HepG2 (cell line): Measurements from ENCODE around the gene TRUB1. TPM values are rescaled to one million over a fixed set of nuclear protein-coding genes. Genes with fewer than 3 reads are reported as not detected.

Experiments
- ARID2 ChIP-seq: sonication (generic); formaldehyde crosslinking; IDR thresholded peaks from 2 replicates; pipeline ENCODE4 v1.8.1; 2022; ENCODE audit warnings: mild to moderate bottlenecking, missing genetic modification reagents, borderline replicate concordance
- BCL6 ChIP-seq: IDR thresholded peaks from 2 replicates; pipeline ENCODE4 v1.6.1; 2016; ENCODE audit warnings: missing genetic modification reagents, missing compliant biosample characterization
- BHLHE40 ChIP-seq: IDR thresholded peaks from 2 replicates; pipeline ENCODE4 v1.6.1; 2011; ENCODE audit warnings: low read length, improper control_type of control experiment
- CEBPB ChIP-seq: IDR thresholded peaks from 2 replicates; pipeline ENCODE4 v1.6.1; 2011; ENCODE audit warnings: low read depth, low read length, improper control_type of control experiment, borderline replicate concordance
- ELF1 ChIP-seq: sonication (generic); formaldehyde crosslinking; IDR thresholded peaks from 2 replicates; pipeline ENCODE4 v1.4.0; 2020; ENCODE audit warnings: missing genetic modification reagents
- ETS1 ChIP-seq: sonication (generic); formaldehyde crosslinking; IDR thresholded peaks from 2 replicates; pipeline ENCODE4 v1.4.0; 2020; ENCODE audit warnings: missing genetic modification reagents
- FOXC1 ChIP-seq: sonication (generic); formaldehyde crosslinking; IDR thresholded peaks from 2 replicates; pipeline ENCODE4 v1.8.0; 2022; ENCODE audit warnings: mild to moderate bottlenecking, missing genetic modification reagents, borderline replicate concordance
- GPN1 ChIP-seq: sonication (generic); formaldehyde crosslinking; IDR thresholded peaks from 2 replicates; pipeline ENCODE4 v1.5.1; 2020; ENCODE audit warnings: missing genetic modification reagents, borderline replicate concordance
- HDAC2 ChIP-seq: sonication (generic); formaldehyde crosslinking; IDR thresholded peaks from 2 replicates; pipeline ENCODE4 v1.4.0; 2020; ENCODE audit warnings: missing genetic modification reagents
- KAT8 ChIP-seq: IDR thresholded peaks from 2 replicates; pipeline ENCODE4 v1.6.1; 2016; ENCODE audit warnings: missing genetic modification reagents, missing compliant biosample characterization
- KLF11 ChIP-seq: IDR thresholded peaks from 2 replicates; pipeline ENCODE4 v1.6.1; 2016; ENCODE audit warnings: missing compliant biosample characterization
- KLF15 ChIP-seq: sonication (generic); formaldehyde crosslinking; IDR thresholded peaks from 2 replicates; pipeline ENCODE4 v1.8.1; 2023; ENCODE audit warnings: borderline replicate concordance, mild to moderate bottlenecking, inconsistent platforms, missing genetic modification reagents, mixed read lengths
- MAFF ChIP-seq: IDR thresholded peaks from 2 replicates; pipeline ENCODE4 v1.6.1; 2011; ENCODE audit warnings: low read depth, low read length, improper control_type of control experiment
- MED13 ChIP-seq: sonication (generic); formaldehyde crosslinking; IDR thresholded peaks from 2 replicates; pipeline ENCODE4 v1.5.0; 2020; ENCODE audit warnings: missing genetic modification reagents
- MEIS2 ChIP-seq: sonication (generic); formaldehyde crosslinking; IDR thresholded peaks from 2 replicates; pipeline ENCODE4 v1.9.0; 2021; ENCODE audit warnings: mild to moderate bottlenecking, missing genetic modification reagents
- MNT ChIP-seq: fragments of 450-650 bp; IDR thresholded peaks from 2 replicates; pipeline ENCODE4 v1.6.1; 2016
- POLR2A ChIP-seq, 2 experiments: IDR thresholded peaks; 2 replicates each; pipeline ENCODE4 v1.6.1; 2011; ENCODE audit warnings: low read depth in 2 of 2, low read length in 2 of 2, mild to moderate bottlenecking in 1 of 2, moderate library complexity in 1 of 2; ENCODE audit not compliant: insufficient read depth in 1 of 2
- RBAK ChIP-seq: sonication (generic); formaldehyde crosslinking; IDR thresholded peaks from 2 replicates; pipeline ENCODE4 v1.5.1; 2020; ENCODE audit warnings: mild to moderate bottlenecking, missing genetic modification reagents
- SOX13 ChIP-seq, 3 experiments: fragments of 450-650 bp in 1 of 3; sonication (generic) in 1 of 3; formaldehyde crosslinking in 1 of 3; IDR thresholded peaks in 2 of 3; conservative IDR thresholded peaks in 1 of 3; 2 replicates each; pipeline versions ENCODE4 v1.5.0 to v1.6.1; 2016 to 2020; ENCODE audit warnings: antibody characterized with exemption in 1 of 3, mild to moderate bottlenecking in 1 of 3, missing compliant biosample characterization in 1 of 3, missing genetic modification reagents in 1 of 3, moderate library complexity in 1 of 3
- TOE1 ChIP-seq: sonication (generic); formaldehyde crosslinking; IDR thresholded peaks from 2 replicates; pipeline ENCODE4 v1.4.0; 2020; ENCODE audit warnings: mild to moderate bottlenecking, missing genetic modification reagents
- TP53 ChIP-seq: sonication (generic); formaldehyde crosslinking; conservative IDR thresholded peaks from 2 replicates; pipeline ENCODE4 v1.4.0; 2020; ENCODE audit warnings: missing genetic modification reagents
- TRAFD1 ChIP-seq: sonication (generic); formaldehyde crosslinking; IDR thresholded peaks from 2 replicates; pipeline ENCODE4 v1.5.1; 2020; ENCODE audit warnings: missing genetic modification reagents, mild to moderate bottlenecking, borderline replicate concordance
- ZFP82 ChIP-seq: sonication (generic); formaldehyde crosslinking; IDR thresholded peaks from 2 replicates; pipeline ENCODE4 v1.5.1; 2020; ENCODE audit warnings: mild to moderate bottlenecking, missing genetic modification reagents, borderline replicate concordance
- ZNF292 ChIP-seq: sonication (generic); formaldehyde crosslinking; IDR thresholded peaks from 2 replicates; pipeline ENCODE4 v1.8.1; 2022; ENCODE audit warnings: mild to moderate bottlenecking, low read depth, missing genetic modification reagents, borderline replicate concordance
- ZNF543 ChIP-seq: sonication (generic); formaldehyde crosslinking; IDR thresholded peaks from 2 replicates; pipeline ENCODE4 v1.4.0; 2020; ENCODE audit warnings: mild to moderate bottlenecking, missing genetic modification reagents
- ZNF576 ChIP-seq: sonication (generic); formaldehyde crosslinking; IDR thresholded peaks from 2 replicates; pipeline ENCODE4 v1.4.0; 2020; ENCODE audit warnings: mild to moderate bottlenecking, missing genetic modification reagents
- ZNF629 ChIP-seq: sonication (generic); formaldehyde crosslinking; conservative IDR thresholded peaks from 2 replicates; pipeline ENCODE4 v1.5.0; 2020; ENCODE audit warnings: missing genetic modification reagents
- polyA plus RNA-seq, 8 experiments: library from polyadenylated mRNA; depleted of rRNA in 3 of 8; stranded (reverse) in 7 of 8; unstranded in 1 of 8; fragments of >200 nt; fragmentation: Illumina TruSeq in 4 of 8; extraction: Trizol in 4 of 8; gene quantifications; 2 replicates each; pipeline versions ENCODE4 v1.2.1 to v1.2.3, GENCODE V29; 2011 to 2016; ENCODE audit warnings: low read depth in 4 of 8, missing spikeins in 1 of 8, mixed read lengths in 1 of 8; ENCODE audit not compliant: insufficient read depth in 1 of 8
- total RNA-seq, 5 experiments: library from RNA; depleted of rRNA; stranded (reverse); fragments of >200 nt; fragmentation: Illumina TruSeq; extraction: Trizol; gene quantifications; 2 replicates each; pipeline ENCODE4 v1.2.3, GENCODE V29; 2016; ENCODE audit warnings: low read depth in 1 of 5

The TRUB1 gene
- total and polyA plus RNA-seq, 2 of the 13 experiments (the other 11 are each of a cell fraction or from before 2014, with no cell fraction given): 10.6 to 38.9 TPM

GRCh38 chr10:114937962-114938855 is at the start of gene TRUB1 (continued):
- TF ChIP-seq MNT (no peak), ZNF629 (CRISPR knock-in tag) (no peak), FOXC1 (CRISPR knock-in tag) (no peak), BHLHE40 (no peak), ELF1 (CRISPR knock-in tag) (peak; percentile 100), ETS1 (CRISPR knock-in tag) (no peak), GPN1 (no peak), POLR2A (IDR thresholded peaks at IDR 0.05; ENCODE audit: insufficient read depth in 1 of 2, low read depth in 2 of 2, low read length in 2 of 2) (peak; percentile 89 to 92), KLF15 (CRISPR knock-in tag) (no peak), ZFP82 (CRISPR knock-in tag) (no peak), MED13 (CRISPR knock-in tag) (no peak), TOE1 (CRISPR knock-in tag) (no peak), KAT8 (peak; percentile 98), TP53 (CRISPR knock-in tag) (peak; percentile 66; the same call in 1 of the 2 replicates), ZNF576 (no peak), HDAC2 (CRISPR knock-in tag) (peak; percentile 76; the same call in 1 of the 2 replicates), ZNF543 (CRISPR knock-in tag) (0 out of 2 replicates have a peak, but pooled peaks have one; percentile 21), KLF11 (no peak), ZNF292 (no peak), SOX13 (IDR thresholded peaks at IDR 0.05) (no peak), SOX13 (CRISPR knock-in tag; conservative IDR thresholded peaks at IDR 0.05 in 1 of 2, IDR thresholded peaks at IDR 0.05 in 1 of 2) (peak in 1 of 2 experiments; percentile 54; a peak in 1 of 4 replicates), BCL6 (no peak), MAFF (no peak), RBAK (CRISPR knock-in tag) (no peak), ARID2 (CRISPR knock-in tag) (no peak), CEBPB (peak; percentile 97), TRAFD1 (CRISPR knock-in tag) (no peak), MEIS2 (CRISPR knock-in tag) (0 out of 2 replicates have a peak, but pooled peaks have one; percentile 24)
